Rectal smooth muscle tissue (tissue), 1 donor: Measurements from ENCODE around the gene PPP2R5D.
"Not testable (repeated sequence)": the region's sequence is repeated elsewhere in the genome, so short reads cannot be mapped to it uniquely, and the experiment has no call there.

ENCODE experiments used
- H3K27ac ChIP-seq: one replicate; pipeline ENCODE4 v1.7.0; 2013; ENCODE audit warnings: low read depth, low read length, inconsistent platforms
- H3K27me3 ChIP-seq: one replicate; pipeline ENCODE4 v1.7.0; 2013; ENCODE audit warnings: low read length; ENCODE audit not compliant: control insufficient read depth, insufficient read depth
- H3K36me3 ChIP-seq: one replicate; pipeline ENCODE4 v1.7.0; 2013; ENCODE audit warnings: low read length; ENCODE audit not compliant: control insufficient read depth, insufficient read depth
- H3K4me1 ChIP-seq: one replicate; pipeline ENCODE4 v1.7.0; 2013; ENCODE audit warnings: low read length; ENCODE audit not compliant: control insufficient read depth, insufficient read depth
- H3K4me3 ChIP-seq: one replicate; pipeline ENCODE4 v1.7.0; 2013; ENCODE audit warnings: low read length
- H3K9ac ChIP-seq: one replicate; pipeline ENCODE4 v1.7.0; 2013; ENCODE audit warnings: low read length

Gene PPP2R5D

DNA sequence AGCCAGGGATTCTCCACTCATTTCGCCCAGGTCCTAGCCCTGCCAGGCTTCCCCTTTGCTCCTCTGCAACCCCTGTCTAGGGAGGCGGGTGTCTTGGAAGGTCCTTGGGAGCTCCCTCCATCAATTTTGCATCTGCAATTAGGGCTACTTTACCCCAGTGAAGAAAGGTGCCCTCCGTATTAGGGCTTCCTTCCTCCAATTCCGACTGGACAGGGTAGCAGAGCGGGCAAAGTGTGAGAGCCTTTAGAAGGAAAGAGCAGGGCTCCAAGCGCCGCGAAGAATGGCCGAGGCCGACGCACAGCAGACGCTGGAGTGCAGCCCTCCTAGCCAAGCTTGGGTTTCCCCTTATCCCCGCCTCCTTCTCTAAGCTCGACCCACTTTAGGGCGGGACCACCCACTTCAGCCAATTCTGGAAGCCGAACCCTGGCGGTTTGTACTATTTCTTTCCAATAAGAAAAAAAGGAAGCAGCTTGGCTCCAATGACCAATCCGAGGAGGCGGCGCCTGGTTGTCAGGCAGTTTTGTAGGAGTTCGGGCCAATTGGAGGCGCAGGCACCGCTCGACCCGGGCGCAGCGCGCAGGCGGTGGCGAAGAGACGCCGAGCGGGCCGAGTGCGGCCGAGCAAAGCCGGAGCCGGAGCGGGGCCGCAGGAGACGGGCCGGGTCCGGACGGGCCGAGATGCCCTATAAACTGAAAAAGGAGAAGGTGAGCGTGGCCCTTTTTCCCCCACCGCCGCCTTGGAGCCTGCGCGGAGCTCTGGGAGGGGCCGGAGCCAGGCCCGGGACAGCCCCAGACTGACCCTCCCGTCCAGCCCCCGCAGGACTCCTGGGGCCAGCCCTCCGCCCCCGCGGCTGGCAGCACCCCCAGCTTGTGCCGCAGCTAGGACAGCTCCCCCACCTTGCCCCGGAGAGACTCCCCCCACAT lies at the start of gene PPP2R5D:
TSS of gene PPP2R5D (plus strand) at position 570 of the 923 bp plus-strand sequence. CDS start at position 678, 108 bp downstream.
- H3K4me1 ChIP-seq, result peaks cover 5% of the 10 kb centered on the region
- H3K27ac ChIP-seq, result peak within 1 kb of the TSS; percentile 79
- peak within 1 kb of the TSS; percentile 67 for H3K9ac ChIP-seq
- H3K27me3 ChIP-seq, result no peaks in the 10 kb centered on the region
- H3K36me3 ChIP-seq, result no peaks in the 10 kb centered on the region
- H3K4me3 ChIP-seq, result peak within 1 kb of the TSS; percentile 64

DNA sequence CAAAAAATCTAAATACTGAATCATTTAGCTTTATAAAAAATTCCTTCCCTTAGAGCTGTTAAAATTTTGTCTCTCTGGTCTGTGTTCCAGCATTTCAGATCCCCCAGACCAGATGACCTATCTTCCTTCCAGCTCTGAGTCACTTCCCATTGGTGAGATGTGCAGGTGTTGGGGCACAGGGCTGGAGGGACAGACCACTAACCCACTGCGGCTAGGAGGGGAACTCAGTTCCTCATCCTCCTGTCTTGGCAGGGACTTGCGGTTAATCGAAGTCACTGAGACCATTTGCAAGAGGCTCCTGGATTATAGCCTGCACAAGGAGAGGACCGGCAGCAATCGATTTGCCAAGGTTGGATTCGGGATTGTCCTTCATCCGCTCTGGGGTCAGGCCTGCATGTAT lies 49.0 kb upstream of the PPP2R5D start:
- peaks cover 34% of the 10 kb centered on the region for H3K36me3 ChIP-seq

DNA sequence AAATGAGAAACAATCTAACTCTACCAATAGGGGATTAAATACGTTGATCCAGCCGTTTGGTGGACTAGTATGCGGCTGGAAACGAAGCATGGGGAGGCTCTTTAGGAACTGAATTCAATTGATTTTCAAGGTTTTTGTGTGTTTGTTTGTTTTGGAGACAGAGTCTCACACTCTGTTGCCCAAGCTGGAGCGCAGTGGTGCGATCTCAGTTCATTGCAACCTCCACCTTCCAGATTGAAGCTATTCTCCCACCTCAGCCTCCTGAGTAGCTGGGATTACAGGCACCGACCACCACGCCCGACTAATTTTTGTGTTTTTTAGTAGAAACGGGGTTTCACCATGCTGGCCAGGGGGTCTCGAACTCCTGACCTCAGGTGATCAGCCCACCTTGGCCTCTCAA lies 48.0 kb upstream of the PPP2R5D start:
- Histone ChIP-seq H3K36me3 (peaks cover 39% of the 10 kb centered on the region), H3K27ac (no peak overlapping the region), H3K4me1 (no peaks in the 10 kb centered on the region), H3K9ac (no peak overlapping the region), H3K4me3 (no peak overlapping the region), H3K27me3 (no peaks in the 10 kb centered on the region)

More for the DNA sequence above, 49.0 kb upstream of the PPP2R5D start:
- Histone ChIP-seq H3K4me1 (peaks cover 3% of the 10 kb centered on the region), H3K9ac (no peak overlapping the region), H3K4me3 (no peak overlapping the region), H3K27ac (no peak overlapping the region), H3K27me3 (no peaks in the 10 kb centered on the region)

GRCh38 chr6:42937548-42938427 lies 46.6 kb upstream of the PPP2R5D start:
- Histone ChIP-seq H3K36me3 (peaks cover 39% of the 10 kb centered on the region), H3K27me3 (no peaks in the 10 kb centered on the region), H3K27ac (no peak overlapping the region)

DNA sequence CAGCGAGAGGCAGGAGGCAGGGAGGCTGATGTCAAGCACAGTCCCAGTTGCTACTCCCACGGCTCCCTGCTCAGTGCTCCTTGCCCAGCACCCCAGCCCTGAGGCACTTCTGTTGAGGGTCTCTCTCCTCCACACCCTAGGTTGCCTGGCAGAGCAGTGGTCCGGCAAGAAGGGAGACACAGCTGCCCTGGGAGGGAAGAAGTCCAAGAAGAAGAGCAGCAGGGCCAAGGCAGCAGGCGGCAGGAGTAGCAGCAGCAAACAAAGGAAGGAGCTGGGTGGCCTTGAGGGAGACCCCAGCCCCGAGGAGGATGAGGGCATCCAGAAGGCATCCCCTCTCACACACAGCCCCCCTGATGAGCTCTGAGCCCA lies 46.0 kb upstream of the PPP2R5D start:
- Histone ChIP-seq H3K27ac (no peak overlapping the region), H3K9ac (no peak overlapping the region), H3K4me3 (no peak overlapping the region), H3K36me3 (peaks cover 39% of the 10 kb centered on the region), H3K4me1 (no peaks in the 10 kb centered on the region), H3K27me3 (no peaks in the 10 kb centered on the region)

More at GRCh38 chr6:42937548-42938427, 46.6 kb upstream of the PPP2R5D start:
- H3K9ac ChIP-seq, result no peak overlapping the region
- no peak overlapping the region for H3K4me3 ChIP-seq
- H3K4me1 ChIP-seq, result no peaks in the 10 kb centered on the region

DNA sequence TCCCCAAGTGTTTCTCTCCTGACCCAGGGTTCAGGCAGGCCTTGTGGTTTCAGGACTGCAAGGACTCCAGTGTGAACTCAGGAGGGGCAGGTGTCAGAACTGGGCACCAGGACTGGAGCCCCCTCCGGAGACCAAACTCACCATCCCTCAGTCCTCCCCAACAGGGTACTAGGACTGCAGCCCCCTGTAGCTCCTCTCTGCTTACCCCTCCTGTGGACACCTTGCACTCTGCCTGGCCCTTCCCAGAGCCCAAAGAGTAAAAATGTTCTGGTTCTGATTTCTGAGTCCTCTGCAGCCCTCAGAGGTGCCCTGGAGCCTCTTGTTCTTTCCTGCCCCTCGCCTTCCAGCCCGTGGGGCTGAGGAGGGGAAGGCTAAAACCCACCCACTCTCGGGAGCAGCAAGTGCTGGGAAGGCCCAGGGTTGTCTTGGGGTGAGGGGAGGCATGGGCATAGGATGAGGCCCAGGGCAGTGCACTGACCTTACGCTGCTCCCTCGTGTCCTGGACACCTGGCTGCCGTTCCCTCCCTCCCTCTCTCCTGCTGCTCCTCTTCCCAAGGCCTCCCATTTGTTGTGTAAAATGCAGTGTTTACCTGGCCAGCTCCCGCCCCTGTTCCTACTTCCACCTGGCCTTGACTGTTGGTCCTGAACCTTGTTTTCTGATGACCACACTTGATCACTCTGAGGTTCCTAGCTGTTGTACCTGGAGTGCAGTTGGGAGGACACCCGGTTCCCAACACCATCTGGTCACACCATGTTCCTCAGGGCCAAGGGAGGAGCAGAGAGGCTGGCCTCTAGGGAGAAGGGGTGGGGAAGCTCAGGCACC lies 45.2 kb upstream of the PPP2R5D start:
- Histone ChIP-seq H3K4me1 (no peaks in the 10 kb centered on the region), H3K27me3 (no peaks in the 10 kb centered on the region), H3K4me3 (no peak overlapping the region), H3K36me3 (peaks cover 37% of the 10 kb centered on the region), H3K9ac (no peak overlapping the region), H3K27ac (no peak overlapping the region)

GRCh38 chr6:42939810-42940167 lies 44.6 kb upstream of the PPP2R5D start:
- Histone ChIP-seq H3K27me3 (no peaks in the 10 kb centered on the region), H3K36me3 (peaks cover 34% of the 10 kb centered on the region), H3K9ac (no peak overlapping the region), H3K27ac (no peak overlapping the region), H3K4me3 (no peak overlapping the region), H3K4me1 (no peaks in the 10 kb centered on the region)

GRCh38 chr6:42940493-42941045 lies 43.8 kb upstream of the PPP2R5D start:
- Histone ChIP-seq H3K36me3 (peaks cover 30% of the 10 kb centered on the region), H3K27ac (no peak overlapping the region)

DNA sequence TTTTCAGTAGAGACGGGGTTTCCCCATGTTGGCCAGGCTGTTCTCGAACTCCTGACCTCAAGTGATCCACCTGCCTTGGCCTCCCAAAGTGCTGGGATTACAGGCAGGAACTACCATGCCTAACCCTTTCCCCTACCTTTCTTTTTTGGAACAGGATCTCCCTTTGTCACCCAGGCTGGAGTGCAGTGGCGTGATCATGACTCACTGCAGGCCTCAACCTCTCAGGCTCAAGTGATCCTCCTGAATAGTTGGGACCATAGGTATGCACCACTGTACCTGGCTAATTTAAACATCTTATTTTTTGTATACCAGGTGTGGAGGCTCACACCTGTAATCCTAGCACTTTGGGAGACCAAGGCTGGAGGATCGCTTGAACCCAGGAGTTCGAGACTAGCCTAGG lies 43.0 kb upstream of the PPP2R5D start:
- H3K9ac ChIP-seq, H3K27me3 ChIP-seq, H3K27ac ChIP-seq, H3K4me3 ChIP-seq, H3K4me1 ChIP-seq: not testable (repeated sequence)
- H3K36me3 ChIP-seq, result peaks cover 25% of the 10 kb centered on the region

More at GRCh38 chr6:42940493-42941045, 43.8 kb upstream of the PPP2R5D start:
- Histone ChIP-seq H3K4me1 (no peaks in the 10 kb centered on the region), H3K4me3 (no peak overlapping the region), H3K27me3 (no peaks in the 10 kb centered on the region), H3K9ac (no peak overlapping the region)

- H3K9ac ChIP-seq, result no peak overlapping the region
- no peak overlapping the region for H3K4me3 ChIP-seq
- H3K27me3 ChIP-seq, result no peaks in the 10 kb centered on the region
- peaks cover 25% of the 10 kb centered on the region for H3K36me3 ChIP-seq
- H3K4me1 ChIP-seq, result no peaks in the 10 kb centered on the region
- H3K27ac ChIP-seq, result no peak overlapping the region
These were observed 41.9 kb upstream of the PPP2R5D start for GRCh38 chr6:42942444-42942843.

GRCh38 chr6:42947950-42948349 lies 36.4 kb upstream of the PPP2R5D start:
- H3K27me3 ChIP-seq, result no peaks in the 10 kb centered on the region
- H3K27ac ChIP-seq, result peak overlapping the region; percentile 7
- H3K9ac ChIP-seq, result no peak overlapping the region
- peaks cover 4% of the 10 kb centered on the region for H3K4me1 ChIP-seq
- no peaks in the 10 kb centered on the region for H3K36me3 ChIP-seq
- H3K4me3 ChIP-seq, result no peak overlapping the region
